Heart left ventricle (tissue), 16 donors: ENCODE measurements around the gene RANBP17. TPM values are rescaled to one million over a fixed set of nuclear protein-coding genes. Genes with fewer than 3 reads are reported as not detected.

Experiments used
- ATAC-seq, 4 donors: fragments of 200-7000 bp; cut with Tn5 transposase; one replicate each; pipeline ENCODE4 v1.9.1; 2020 to 2022; ENCODE audit warnings: moderate library complexity in 4 of 4, mild to moderate bottlenecking in 3 of 4, moderate number of reproducible peaks in 1 of 4
- DNase-seq, 5 donors: peaks; one replicate each; pipeline ENCODE4 v3.0.0-alpha.2; 2020
- H3K27ac ChIP-seq, 12 donors: fragments of 200-600 bp; sonication (generic) in 4 of 12; one replicate each; pipeline versions ENCODE4 v1.5.0 to v1.8.0; 2016 to 2022; ENCODE audit warnings: mild to moderate bottlenecking in 2 of 12
- H3K27me3 ChIP-seq, 9 donors: fragments of 200-600 bp; sonication (generic) in 2 of 9; one replicate each; pipeline versions ENCODE4 v1.5.1 to v1.8.0; 2016 to 2022; ENCODE audit warnings: mild to moderate bottlenecking in 3 of 9
- H3K36me3 ChIP-seq, 9 donors: fragments of 200-600 bp; sonication (generic) in 2 of 9; one replicate each; pipeline versions ENCODE4 v1.5.0 to v1.8.0; 2018 to 2022; ENCODE audit warnings: mild to moderate bottlenecking in 2 of 9
- H3K4me1 ChIP-seq, 12 donors: fragments of 200-600 bp; sonication (generic) in 4 of 12; one replicate each; pipeline versions ENCODE4 v1.5.0 to v1.8.0; 2016 to 2022; ENCODE audit warnings: mild to moderate bottlenecking in 3 of 12
- H3K4me3 ChIP-seq, 12 donors: fragments of 200-600 bp; sonication (generic) in 4 of 12; one replicate each; pipeline versions ENCODE4 v1.5.0 to v1.8.0; 2017 to 2022; ENCODE audit warnings: mild to moderate bottlenecking in 9 of 12, moderate library complexity in 4 of 12
- H3K9me3 ChIP-seq, 12 donors: fragments of 200-600 bp; sonication (generic) in 4 of 12; one replicate each; pipeline versions ENCODE4 v1.5.0 to v1.8.0; 2016 to 2022; ENCODE audit warnings: mild to moderate bottlenecking in 1 of 12
- CTCF ChIP-seq, 12 donors: fragments of 200-600 bp; sonication (generic) in 4 of 12; IDR thresholded peaks; one replicate each; pipeline versions ENCODE4 v1.5.0 to v1.8.0; 2018 to 2022; ENCODE audit warnings: antibody characterized with exemption in 12 of 12, mild to moderate bottlenecking in 5 of 12
- POLR2A ChIP-seq, 2 donors: fragments of 450-650 bp; IDR thresholded peaks; one replicate each; pipeline ENCODE4 v1.6.1; 2017; ENCODE audit warnings: antibody characterized with exemption in 2 of 2, mild to moderate bottlenecking in 2 of 2, moderate library complexity in 2 of 2
- WGBS, 4 donors: extraction: QIAGEN DNeasy Blood & Tissue Kit in 2 of 4; methylation state at CpG; one replicate each; pipeline versions ENCODE4 v1.1.5 to v1.1.7; 2013 to 2018; 5-methylcytosine and 5-hydroxymethylcytosine counted together
- intact Hi-C, 10 donors: fragments of 100-400 bp; cut with DNase I; formaldehyde crosslinking; loops; one replicate each; pipeline versions ENCODE4 v1.11.1 to v1.14.2; 2022
- polyA plus RNA-seq, 2 donors: library from polyadenylated mRNA; stranded (reverse); fragments of 200-250 nt; gene quantifications; one replicate each; pipeline ENCODE4 v1.2.3, GENCODE V29; 2013
- total RNA-seq, 9 donors: library from RNA; depleted of rRNA in 2 of 9; stranded (reverse); fragments of >200 nt in 2 of 9; fragmentation: NEBNext Ultra II Directional in 3 of 9; extraction: Animal tissue kit (Norgen Biotek cat#: 25700) in 3 of 9; gene quantifications; one replicate each; pipeline versions ENCODE4 v1.1.0 to v1.2.4, GENCODE V29; 2016 to 2023
- donor health status: ischemic (EF 13 %, LVEDD 7.1; RV severe dilation, severe dysfunction).
- donor health status: healthy with polysubstance abuse.
- donor health status: DM: no; HTN: yes; CAD: no.
- donor health status: DM: no; HTN: no; CAD: no.
- donor health status: ischemic (EF 25% LVEDD 6.9; RV normal size, moderate dysfunction).
- donor health status: ischemic (EF 25% LVEDD 5.7; RV mildly dilated, moderate dysfunction).
- donor health status: healthy.
- donor health status: DM: yes; HTN: yes; CAD: no.
- donor health status: ischemic (EF 35%, LVEDD 5.7; RV mildly dilated, moderate dysfunction).
- donor health status: nonischemic (EF 11% LVEDD 7.7; RV severe dilation, severe dysfunction).
- donor health status: DM: yes; HTN: yes; CAD: no.
- donor health status: PGD.
- donor health status: ischemic (EF 29% LVEDD 5.4; RV normal size, mild dysfunction).
- donor health status: nonischemic (EF 23%, LVEDD 6.1; RV moderate dilation, normal function).

RANBP17 gene
- total and polyA plus RNA-seq, 11 donors, result 0.65 to 11.5 (median 3.7) TPM

DNA sequence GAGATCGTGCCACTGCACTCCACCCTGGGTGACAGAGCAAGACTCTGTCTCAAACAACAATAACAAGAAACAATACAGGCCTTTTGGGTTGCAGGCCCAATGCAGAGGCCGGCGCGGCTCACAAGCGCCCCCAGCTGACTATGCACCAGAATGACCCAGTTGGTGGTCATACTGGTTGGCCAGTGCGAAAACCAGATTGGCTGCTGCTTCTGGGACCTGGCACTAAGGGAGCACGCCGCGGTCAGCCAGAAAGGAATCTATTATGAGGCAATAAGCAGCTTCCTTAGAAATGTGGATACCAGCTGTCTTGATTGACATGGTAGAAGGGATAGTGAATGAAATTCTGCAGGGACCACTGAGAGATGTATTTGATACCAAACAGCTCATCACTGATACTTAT is 35.0 kb downstream of the RANBP17 start:
- Histone ChIP-seq H3K36me3 (no peaks in the 10 kb centered on the region), H3K4me3 (no peak overlapping the region), H3K27ac (no peak overlapping the region), H3K27me3 (no peaks in the 10 kb centered on the region), H3K9me3 (peaks cover 0 to 18% (median 0%) of the 10 kb centered on the region in 12 donors), H3K4me1 (no peaks in the 10 kb centered on the region)
- no peak for DNase-seq
- intact Hi-C loops, result loop anchor here in 1 of 10 donors (10.0 kb wide), 1 partner anchor 152 kb away; no protein-coding TSS in a partner anchor
- no peak for ATAC-seq
- 48 to 67% (median 57%) methylated on average over 9 of the region's 9 CpGs for WGBS, 4 donors
- TF ChIP-seq CTCF (IDR thresholded peaks at IDR 0.05), result peak in 9 of 12 donors; percentile 7 to 40 (median 38)
- TF ChIP-seq POLR2A (IDR thresholded peaks at IDR 0.05), result no peak

DNA sequence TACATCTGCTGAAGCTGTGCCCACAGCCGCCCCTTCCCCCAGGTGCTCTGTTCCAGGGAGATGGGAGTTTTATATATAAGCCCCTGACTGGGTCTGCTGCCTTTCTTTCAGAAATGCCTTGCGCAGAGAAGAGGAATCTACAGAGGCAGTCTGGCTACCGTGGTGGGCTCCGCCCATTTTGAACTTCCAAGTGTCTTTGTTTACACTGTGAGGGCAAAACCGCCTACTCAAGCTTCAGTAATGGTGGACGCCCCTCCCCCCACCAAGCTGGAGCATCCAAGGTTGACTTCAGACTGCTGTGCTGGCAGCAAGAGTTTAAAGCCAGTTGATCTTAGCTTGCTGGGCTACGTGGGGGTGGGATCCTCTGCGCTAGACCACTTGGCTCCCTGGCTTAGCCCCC is 41.3 kb downstream of the RANBP17 start:
- Histone ChIP-seq H3K36me3 (peaks cover 0 to 5% (median 0%) of the 10 kb centered on the region in 9 donors), H3K27me3 (no peaks in the 10 kb centered on the region), H3K4me1 (no peaks in the 10 kb centered on the region), H3K27ac (no peak overlapping the region), H3K4me3 (no peak overlapping the region), H3K9me3 (peaks cover 0 to 18% (median 0%) of the 10 kb centered on the region in 12 donors)
- DNase-seq (no peak), ATAC-seq (no peak)
- no peak for TF ChIP-seq POLR2A (IDR thresholded peaks at IDR 0.05)
- no peak for TF ChIP-seq CTCF (IDR thresholded peaks at IDR 0.05)
- intact Hi-C loops, result no loop called here
- WGBS, 4 donors, result 93 to 95% (median 93%) methylated on average over 4 to 8 of the region's 8 CpGs

DNA sequence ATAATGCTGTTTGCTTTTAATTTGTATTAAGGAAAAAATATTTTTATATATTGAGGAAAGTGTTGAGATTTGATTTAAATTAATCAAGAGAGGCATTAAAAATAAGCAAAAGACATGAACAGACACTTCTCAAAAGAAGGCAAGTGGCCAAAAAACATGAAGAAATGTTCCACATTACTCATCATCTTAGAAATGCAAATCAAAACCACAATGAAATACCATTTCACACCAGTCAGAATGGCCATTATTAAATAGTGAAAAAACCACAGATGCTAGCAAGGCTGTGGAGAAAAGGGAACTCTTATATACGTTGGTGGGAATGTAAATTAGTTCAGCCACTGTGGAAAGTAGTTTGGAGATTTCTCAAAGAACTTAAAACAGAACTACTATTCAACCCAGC is 45.9 kb downstream of the RANBP17 start:
- H3K36me3 ChIP-seq, result peaks cover 0 to 27% (median 0%) of the 10 kb centered on the region in 9 donors
- no peaks in the 10 kb centered on the region for H3K9me3 ChIP-seq
- 82 to 90% (median 86%) methylated on average over 1 of the region's 1 CpG for WGBS, 4 donors
- H3K4me3 ChIP-seq, result no peak overlapping the region
- H3K27me3 ChIP-seq, result no peaks in the 10 kb centered on the region
- DNase-seq (no peak), ATAC-seq (no peak)
- H3K4me1 ChIP-seq, result no peaks in the 10 kb centered on the region
- H3K27ac ChIP-seq, result no peak overlapping the region
- TF ChIP-seq CTCF (IDR thresholded peaks at IDR 0.05) (no peak), POLR2A (IDR thresholded peaks at IDR 0.05) (no peak)
- intact Hi-C loops, result no loop called here

DNA sequence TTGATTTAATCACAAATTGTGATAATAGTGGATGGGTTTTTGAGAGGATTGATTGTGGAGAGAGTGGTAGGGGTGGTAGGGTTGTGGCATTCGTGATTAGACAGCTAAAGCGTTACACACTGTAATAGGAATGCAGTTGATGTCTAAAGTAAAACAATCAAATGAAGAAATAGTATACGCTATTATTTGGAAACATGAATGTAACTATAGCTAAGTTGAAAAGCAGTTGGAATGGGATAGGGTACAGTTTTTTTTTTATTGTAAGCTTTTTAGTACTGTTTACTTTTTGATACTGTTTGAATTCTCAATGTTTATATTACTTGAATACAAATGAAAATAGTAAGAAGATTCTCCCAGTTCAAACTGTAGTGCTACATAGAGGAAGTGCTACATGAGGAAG is 51.8 kb downstream of the RANBP17 start:
- TF ChIP-seq POLR2A (IDR thresholded peaks at IDR 0.05), result no peak
- no peak for TF ChIP-seq CTCF (IDR thresholded peaks at IDR 0.05)
- 82 to 93% (median 89%) methylated on average over 3 of the region's 3 CpGs for WGBS, 4 donors
- H3K4me1 ChIP-seq, result no peaks in the 10 kb centered on the region
- peaks cover 0 to 22% (median 0%) of the 10 kb centered on the region in 9 donors for H3K36me3 ChIP-seq
- no peak overlapping the region for H3K4me3 ChIP-seq
- ATAC-seq, result no peak
- no peak overlapping the region for H3K27ac ChIP-seq
- intact Hi-C loops, result loop anchor here in 1 of 10 donors (10.0 kb wide), 1 partner anchor 169 kb away; no protein-coding TSS in a partner anchor
- no peaks in the 10 kb centered on the region for H3K27me3 ChIP-seq
- no peak for DNase-seq
- no peaks in the 10 kb centered on the region for H3K9me3 ChIP-seq
